K562 (cell line): ENCODE measurements around the gene TMEM164. TPM values are rescaled to one million over a fixed set of nuclear protein-coding genes. Genes with fewer than 3 reads are reported as not detected.

ENCODE experiments used
- CXXC5 ChIP-seq: fragments of 250-450 bp; sonication (Bioruptor Pico); IDR thresholded peaks from 2 replicates; pipeline ENCODE4 v1.8.0; 2022; ENCODE audit warnings: inconsistent platforms, mild to moderate bottlenecking, moderate library complexity
- JUN ChIP-seq, 2 experiments: sonication (generic) in 1 of 2; formaldehyde crosslinking in 1 of 2; IDR thresholded peaks; 2 replicates each; pipeline versions ENCODE4 v1.6.1 to v1.8.0; 2012 to 2022; ENCODE audit warnings: borderline replicate concordance in 2 of 2, mild to moderate bottlenecking in 2 of 2, improper control_type of control experiment in 1 of 2, low read depth in 1 of 2, low read length in 1 of 2, missing genetic modification reagents in 1 of 2
- ZNF140 ChIP-seq: fragments of 250-450 bp; sonication (Bioruptor Pico); IDR thresholded peaks from 2 replicates; pipeline ENCODE4 v1.8.0; 2021; ENCODE audit warnings: moderate library complexity, mild to moderate bottlenecking, inconsistent platforms
- polyA plus RNA-seq, 8 experiments: library from polyadenylated mRNA; depleted of rRNA in 4 of 8; stranded (reverse) in 5 of 8; unstranded in 3 of 8; fragments of >200 nt; fragmentation: Nextera tagmentation in 2 of 8; fragmentation: Illumina TruSeq in 1 of 8; extraction: Ambion mirVana in 2 of 8; extraction: Trizol in 1 of 8; gene quantifications; 2 replicates each; pipeline versions ENCODE4 v1.2.1 to v1.2.3, GENCODE V29; 2011 to 2014; ENCODE audit warnings: inconsistent platforms in 1 of 8, missing spikeins in 1 of 8
- total RNA-seq, 7 experiments: library from RNA; depleted of rRNA in 6 of 7; stranded (reverse); fragments of >200 nt in 6 of 7; fragmentation: Illumina TruSeq in 2 of 7; extraction: Trizol in 2 of 7; gene quantifications; 2 replicates each; pipeline versions ENCODE4 v1.2.1 to v1.2.3, GENCODE V29; 2011 to 2021; ENCODE audit warnings: low replicate concordance in 1 of 7
- TF ChIP-seq, protein P1 (sequence below), 2 experiments: fragments of 450-650 bp; formaldehyde crosslinking in 1 of 2; IDR thresholded peaks; 2 replicates each; pipeline versions ENCODE4 v1.4.0 to v1.6.1; 2014 to 2020; ENCODE audit warnings: mild to moderate bottlenecking in 2 of 2, borderline replicate concordance in 1 of 2, low read depth in 1 of 2
- TF ChIP-seq, protein P2 (sequence below): fragments of 450-650 bp; IDR thresholded peaks from 2 replicates; pipeline ENCODE4 v1.6.1; 2016; ENCODE audit warnings: mild to moderate bottlenecking, moderate library complexity

The TMEM164 gene
- total and polyA plus RNA-seq, 9 of the 15 experiments (the other 6 are each of a cell fraction or from before 2014, with no cell fraction given), result 2.4 to 57.3 (median 23.1) TPM

DNA sequence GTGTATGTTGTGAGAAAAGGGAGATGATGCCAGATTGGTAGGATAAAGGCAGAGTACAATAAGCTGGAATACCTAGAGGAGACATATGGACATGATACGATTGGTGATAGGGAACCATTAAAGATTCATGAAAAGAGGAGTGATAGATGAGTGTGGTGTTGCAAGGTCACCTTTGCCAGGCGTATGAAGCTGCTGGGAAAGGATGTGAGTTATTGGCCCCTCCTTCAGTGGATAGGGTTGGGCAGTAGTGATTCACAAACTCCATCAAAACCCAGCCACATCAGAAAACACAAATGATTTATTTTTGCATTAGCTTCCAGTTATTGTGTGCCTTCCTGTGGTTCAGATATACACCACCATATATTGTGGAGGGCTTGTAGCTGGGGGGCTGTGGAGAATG lies 34.3 kb downstream of the TMEM164 start (continued):
- TF ChIP-seq, protein P1, sequence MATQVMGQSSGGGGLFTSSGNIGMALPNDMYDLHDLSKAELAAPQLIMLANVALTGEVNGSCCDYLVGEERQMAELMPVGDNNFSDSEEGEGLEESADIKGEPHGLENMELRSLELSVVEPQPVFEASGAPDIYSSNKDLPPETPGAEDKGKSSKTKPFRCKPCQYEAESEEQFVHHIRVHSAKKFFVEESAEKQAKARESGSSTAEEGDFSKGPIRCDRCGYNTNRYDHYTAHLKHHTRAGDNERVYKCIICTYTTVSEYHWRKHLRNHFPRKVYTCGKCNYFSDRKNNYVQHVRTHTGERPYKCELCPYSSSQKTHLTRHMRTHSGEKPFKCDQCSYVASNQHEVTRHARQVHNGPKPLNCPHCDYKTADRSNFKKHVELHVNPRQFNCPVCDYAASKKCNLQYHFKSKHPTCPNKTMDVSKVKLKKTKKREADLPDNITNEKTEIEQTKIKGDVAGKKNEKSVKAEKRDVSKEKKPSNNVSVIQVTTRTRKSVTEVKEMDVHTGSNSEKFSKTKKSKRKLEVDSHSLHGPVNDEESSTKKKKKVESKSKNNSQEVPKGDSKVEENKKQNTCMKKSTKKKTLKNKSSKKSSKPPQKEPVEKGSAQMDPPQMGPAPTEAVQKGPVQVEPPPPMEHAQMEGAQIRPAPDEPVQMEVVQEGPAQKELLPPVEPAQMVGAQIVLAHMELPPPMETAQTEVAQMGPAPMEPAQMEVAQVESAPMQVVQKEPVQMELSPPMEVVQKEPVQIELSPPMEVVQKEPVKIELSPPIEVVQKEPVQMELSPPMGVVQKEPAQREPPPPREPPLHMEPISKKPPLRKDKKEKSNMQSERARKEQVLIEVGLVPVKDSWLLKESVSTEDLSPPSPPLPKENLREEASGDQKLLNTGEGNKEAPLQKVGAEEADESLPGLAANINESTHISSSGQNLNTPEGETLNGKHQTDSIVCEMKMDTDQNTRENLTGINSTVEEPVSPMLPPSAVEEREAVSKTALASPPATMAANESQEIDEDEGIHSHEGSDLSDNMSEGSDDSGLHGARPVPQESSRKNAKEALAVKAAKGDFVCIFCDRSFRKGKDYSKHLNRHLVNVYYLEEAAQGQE (IDR thresholded peaks at IDR 0.05; ENCODE audit: borderline replicate concordance), result no peak
- TF ChIP-seq, protein P1 (CRISPR knock-in tag; IDR thresholded peaks at IDR 0.05; ENCODE audit: low read depth), result no peak
- TF ChIP-seq JUN (IDR thresholded peaks at IDR 0.05; ENCODE audit: borderline replicate concordance, low read depth, low read length) (no peak), JUN (CRISPR knock-in tag; IDR thresholded peaks at IDR 0.05; ENCODE audit: borderline replicate concordance) (no peak), ZNF140 (CRISPR knock-in tag) (no peak), CXXC5 (CRISPR knock-in tag) (no peak)
- TF ChIP-seq, protein P2, sequence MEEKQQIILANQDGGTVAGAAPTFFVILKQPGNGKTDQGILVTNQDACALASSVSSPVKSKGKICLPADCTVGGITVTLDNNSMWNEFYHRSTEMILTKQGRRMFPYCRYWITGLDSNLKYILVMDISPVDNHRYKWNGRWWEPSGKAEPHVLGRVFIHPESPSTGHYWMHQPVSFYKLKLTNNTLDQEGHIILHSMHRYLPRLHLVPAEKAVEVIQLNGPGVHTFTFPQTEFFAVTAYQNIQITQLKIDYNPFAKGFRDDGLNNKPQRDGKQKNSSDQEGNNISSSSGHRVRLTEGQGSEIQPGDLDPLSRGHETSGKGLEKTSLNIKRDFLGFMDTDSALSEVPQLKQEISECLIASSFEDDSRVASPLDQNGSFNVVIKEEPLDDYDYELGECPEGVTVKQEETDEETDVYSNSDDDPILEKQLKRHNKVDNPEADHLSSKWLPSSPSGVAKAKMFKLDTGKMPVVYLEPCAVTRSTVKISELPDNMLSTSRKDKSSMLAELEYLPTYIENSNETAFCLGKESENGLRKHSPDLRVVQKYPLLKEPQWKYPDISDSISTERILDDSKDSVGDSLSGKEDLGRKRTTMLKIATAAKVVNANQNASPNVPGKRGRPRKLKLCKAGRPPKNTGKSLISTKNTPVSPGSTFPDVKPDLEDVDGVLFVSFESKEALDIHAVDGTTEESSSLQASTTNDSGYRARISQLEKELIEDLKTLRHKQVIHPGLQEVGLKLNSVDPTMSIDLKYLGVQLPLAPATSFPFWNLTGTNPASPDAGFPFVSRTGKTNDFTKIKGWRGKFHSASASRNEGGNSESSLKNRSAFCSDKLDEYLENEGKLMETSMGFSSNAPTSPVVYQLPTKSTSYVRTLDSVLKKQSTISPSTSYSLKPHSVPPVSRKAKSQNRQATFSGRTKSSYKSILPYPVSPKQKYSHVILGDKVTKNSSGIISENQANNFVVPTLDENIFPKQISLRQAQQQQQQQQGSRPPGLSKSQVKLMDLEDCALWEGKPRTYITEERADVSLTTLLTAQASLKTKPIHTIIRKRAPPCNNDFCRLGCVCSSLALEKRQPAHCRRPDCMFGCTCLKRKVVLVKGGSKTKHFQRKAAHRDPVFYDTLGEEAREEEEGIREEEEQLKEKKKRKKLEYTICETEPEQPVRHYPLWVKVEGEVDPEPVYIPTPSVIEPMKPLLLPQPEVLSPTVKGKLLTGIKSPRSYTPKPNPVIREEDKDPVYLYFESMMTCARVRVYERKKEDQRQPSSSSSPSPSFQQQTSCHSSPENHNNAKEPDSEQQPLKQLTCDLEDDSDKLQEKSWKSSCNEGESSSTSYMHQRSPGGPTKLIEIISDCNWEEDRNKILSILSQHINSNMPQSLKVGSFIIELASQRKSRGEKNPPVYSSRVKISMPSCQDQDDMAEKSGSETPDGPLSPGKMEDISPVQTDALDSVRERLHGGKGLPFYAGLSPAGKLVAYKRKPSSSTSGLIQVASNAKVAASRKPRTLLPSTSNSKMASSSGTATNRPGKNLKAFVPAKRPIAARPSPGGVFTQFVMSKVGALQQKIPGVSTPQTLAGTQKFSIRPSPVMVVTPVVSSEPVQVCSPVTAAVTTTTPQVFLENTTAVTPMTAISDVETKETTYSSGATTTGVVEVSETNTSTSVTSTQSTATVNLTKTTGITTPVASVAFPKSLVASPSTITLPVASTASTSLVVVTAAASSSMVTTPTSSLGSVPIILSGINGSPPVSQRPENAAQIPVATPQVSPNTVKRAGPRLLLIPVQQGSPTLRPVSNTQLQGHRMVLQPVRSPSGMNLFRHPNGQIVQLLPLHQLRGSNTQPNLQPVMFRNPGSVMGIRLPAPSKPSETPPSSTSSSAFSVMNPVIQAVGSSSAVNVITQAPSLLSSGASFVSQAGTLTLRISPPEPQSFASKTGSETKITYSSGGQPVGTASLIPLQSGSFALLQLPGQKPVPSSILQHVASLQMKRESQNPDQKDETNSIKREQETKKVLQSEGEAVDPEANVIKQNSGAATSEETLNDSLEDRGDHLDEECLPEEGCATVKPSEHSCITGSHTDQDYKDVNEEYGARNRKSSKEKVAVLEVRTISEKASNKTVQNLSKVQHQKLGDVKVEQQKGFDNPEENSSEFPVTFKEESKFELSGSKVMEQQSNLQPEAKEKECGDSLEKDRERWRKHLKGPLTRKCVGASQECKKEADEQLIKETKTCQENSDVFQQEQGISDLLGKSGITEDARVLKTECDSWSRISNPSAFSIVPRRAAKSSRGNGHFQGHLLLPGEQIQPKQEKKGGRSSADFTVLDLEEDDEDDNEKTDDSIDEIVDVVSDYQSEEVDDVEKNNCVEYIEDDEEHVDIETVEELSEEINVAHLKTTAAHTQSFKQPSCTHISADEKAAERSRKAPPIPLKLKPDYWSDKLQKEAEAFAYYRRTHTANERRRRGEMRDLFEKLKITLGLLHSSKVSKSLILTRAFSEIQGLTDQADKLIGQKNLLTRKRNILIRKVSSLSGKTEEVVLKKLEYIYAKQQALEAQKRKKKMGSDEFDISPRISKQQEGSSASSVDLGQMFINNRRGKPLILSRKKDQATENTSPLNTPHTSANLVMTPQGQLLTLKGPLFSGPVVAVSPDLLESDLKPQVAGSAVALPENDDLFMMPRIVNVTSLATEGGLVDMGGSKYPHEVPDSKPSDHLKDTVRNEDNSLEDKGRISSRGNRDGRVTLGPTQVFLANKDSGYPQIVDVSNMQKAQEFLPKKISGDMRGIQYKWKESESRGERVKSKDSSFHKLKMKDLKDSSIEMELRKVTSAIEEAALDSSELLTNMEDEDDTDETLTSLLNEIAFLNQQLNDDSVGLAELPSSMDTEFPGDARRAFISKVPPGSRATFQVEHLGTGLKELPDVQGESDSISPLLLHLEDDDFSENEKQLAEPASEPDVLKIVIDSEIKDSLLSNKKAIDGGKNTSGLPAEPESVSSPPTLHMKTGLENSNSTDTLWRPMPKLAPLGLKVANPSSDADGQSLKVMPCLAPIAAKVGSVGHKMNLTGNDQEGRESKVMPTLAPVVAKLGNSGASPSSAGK, result no peak
